Breast epithelium (tissue), 3 donors: Measurements from ENCODE around the gene COPB2.

Experiments used
- CTCF ChIP-seq, 3 donors: fragments of 450-650 bp; IDR thresholded peaks; one replicate each; pipeline ENCODE4 v1.5.1; 2016 to 2017; ENCODE audit warnings: antibody characterized with exemption in 3 of 3, mild to moderate bottlenecking in 3 of 3, moderate library complexity in 3 of 3
- POLR2A ChIP-seq: fragments of 450-650 bp; IDR thresholded peaks from one replicate; pipeline ENCODE4 v1.6.1; 2016; ENCODE audit warnings: antibody characterized with exemption, mild to moderate bottlenecking, moderate library complexity
- POLR2AphosphoS5 ChIP-seq, 3 donors: sonication (generic); formaldehyde crosslinking; IDR thresholded peaks; one replicate each; pipeline ENCODE4 v1.6.1; 2017; ENCODE audit warnings: antibody characterized with exemption in 3 of 3

GRCh38 chr3:139343895-139344856 is 45.3 kb downstream of the COPB2 start, which contains the start of gene MRPS22:
- TF ChIP-seq CTCF (IDR thresholded peaks at IDR 0.05) = no peak
- no peak for TF ChIP-seq POLR2A
- TF ChIP-seq POLR2AphosphoS5 (IDR thresholded peaks at IDR 0.05) = peak in 1 of 3 donors; percentile 73
